K562 (cell line): ENCODE measurements around the gene IFT25. TPM values are rescaled to one million over a fixed set of nuclear protein-coding genes. Genes with fewer than 3 reads are reported as not detected.

ENCODE experiments used
- BMI1 ChIP-seq: fragments of 150-350 bp; IDR thresholded peaks from 2 replicates; pipeline ENCODE4 v1.6.1; 2014; ENCODE audit warnings: low read length
- MEF2D ChIP-seq: conservative IDR thresholded peaks from 2 replicates; pipeline ENCODE4 v1.6.1; 2016; ENCODE audit warnings: low read depth, missing genetic modification characterization, missing compliant biosample characterization
- PATZ1 ChIP-seq: fragments of 250-450 bp; sonication (Bioruptor Pico); IDR thresholded peaks from 2 replicates; pipeline ENCODE4 v1.5.0; 2020; ENCODE audit warnings: mild to moderate bottlenecking, borderline replicate concordance
- polyA plus RNA-seq, 8 experiments: library from polyadenylated mRNA; depleted of rRNA in 4 of 8; stranded (reverse) in 5 of 8; unstranded in 3 of 8; fragments of >200 nt; fragmentation: Nextera tagmentation in 2 of 8; fragmentation: Illumina TruSeq in 1 of 8; extraction: Ambion mirVana in 2 of 8; extraction: Trizol in 1 of 8; gene quantifications; 2 replicates each; pipeline versions ENCODE4 v1.2.1 to v1.2.3, GENCODE V29; 2011 to 2014; ENCODE audit warnings: inconsistent platforms in 1 of 8, missing spikeins in 1 of 8
- total RNA-seq, 7 experiments: library from RNA; depleted of rRNA in 6 of 7; stranded (reverse); fragments of >200 nt in 6 of 7; fragmentation: Illumina TruSeq in 2 of 7; extraction: Trizol in 2 of 7; gene quantifications; 2 replicates each; pipeline versions ENCODE4 v1.2.1 to v1.2.3, GENCODE V29; 2011 to 2021; ENCODE audit warnings: low replicate concordance in 1 of 7
- TF ChIP-seq, protein P1 (sequence below): fragments of 450-650 bp; IDR thresholded peaks from 2 replicates; pipeline ENCODE4 v1.6.1; 2016; ENCODE audit warnings: low read depth

IFT25 gene
- total and polyA plus RNA-seq, 9 of the 15 experiments (the other 6 are each of a cell fraction or from before 2014, with no cell fraction given): 93.6 to 209 (median 167) TPM

GRCh38 chr1:53984726-53985125 lies 39.2 kb upstream of the IFT25 start (continued):
- TF ChIP-seq PATZ1 (no peak), MEF2D (tag) (no peak), BMI1 (no peak)
- TF ChIP-seq, protein P1, sequence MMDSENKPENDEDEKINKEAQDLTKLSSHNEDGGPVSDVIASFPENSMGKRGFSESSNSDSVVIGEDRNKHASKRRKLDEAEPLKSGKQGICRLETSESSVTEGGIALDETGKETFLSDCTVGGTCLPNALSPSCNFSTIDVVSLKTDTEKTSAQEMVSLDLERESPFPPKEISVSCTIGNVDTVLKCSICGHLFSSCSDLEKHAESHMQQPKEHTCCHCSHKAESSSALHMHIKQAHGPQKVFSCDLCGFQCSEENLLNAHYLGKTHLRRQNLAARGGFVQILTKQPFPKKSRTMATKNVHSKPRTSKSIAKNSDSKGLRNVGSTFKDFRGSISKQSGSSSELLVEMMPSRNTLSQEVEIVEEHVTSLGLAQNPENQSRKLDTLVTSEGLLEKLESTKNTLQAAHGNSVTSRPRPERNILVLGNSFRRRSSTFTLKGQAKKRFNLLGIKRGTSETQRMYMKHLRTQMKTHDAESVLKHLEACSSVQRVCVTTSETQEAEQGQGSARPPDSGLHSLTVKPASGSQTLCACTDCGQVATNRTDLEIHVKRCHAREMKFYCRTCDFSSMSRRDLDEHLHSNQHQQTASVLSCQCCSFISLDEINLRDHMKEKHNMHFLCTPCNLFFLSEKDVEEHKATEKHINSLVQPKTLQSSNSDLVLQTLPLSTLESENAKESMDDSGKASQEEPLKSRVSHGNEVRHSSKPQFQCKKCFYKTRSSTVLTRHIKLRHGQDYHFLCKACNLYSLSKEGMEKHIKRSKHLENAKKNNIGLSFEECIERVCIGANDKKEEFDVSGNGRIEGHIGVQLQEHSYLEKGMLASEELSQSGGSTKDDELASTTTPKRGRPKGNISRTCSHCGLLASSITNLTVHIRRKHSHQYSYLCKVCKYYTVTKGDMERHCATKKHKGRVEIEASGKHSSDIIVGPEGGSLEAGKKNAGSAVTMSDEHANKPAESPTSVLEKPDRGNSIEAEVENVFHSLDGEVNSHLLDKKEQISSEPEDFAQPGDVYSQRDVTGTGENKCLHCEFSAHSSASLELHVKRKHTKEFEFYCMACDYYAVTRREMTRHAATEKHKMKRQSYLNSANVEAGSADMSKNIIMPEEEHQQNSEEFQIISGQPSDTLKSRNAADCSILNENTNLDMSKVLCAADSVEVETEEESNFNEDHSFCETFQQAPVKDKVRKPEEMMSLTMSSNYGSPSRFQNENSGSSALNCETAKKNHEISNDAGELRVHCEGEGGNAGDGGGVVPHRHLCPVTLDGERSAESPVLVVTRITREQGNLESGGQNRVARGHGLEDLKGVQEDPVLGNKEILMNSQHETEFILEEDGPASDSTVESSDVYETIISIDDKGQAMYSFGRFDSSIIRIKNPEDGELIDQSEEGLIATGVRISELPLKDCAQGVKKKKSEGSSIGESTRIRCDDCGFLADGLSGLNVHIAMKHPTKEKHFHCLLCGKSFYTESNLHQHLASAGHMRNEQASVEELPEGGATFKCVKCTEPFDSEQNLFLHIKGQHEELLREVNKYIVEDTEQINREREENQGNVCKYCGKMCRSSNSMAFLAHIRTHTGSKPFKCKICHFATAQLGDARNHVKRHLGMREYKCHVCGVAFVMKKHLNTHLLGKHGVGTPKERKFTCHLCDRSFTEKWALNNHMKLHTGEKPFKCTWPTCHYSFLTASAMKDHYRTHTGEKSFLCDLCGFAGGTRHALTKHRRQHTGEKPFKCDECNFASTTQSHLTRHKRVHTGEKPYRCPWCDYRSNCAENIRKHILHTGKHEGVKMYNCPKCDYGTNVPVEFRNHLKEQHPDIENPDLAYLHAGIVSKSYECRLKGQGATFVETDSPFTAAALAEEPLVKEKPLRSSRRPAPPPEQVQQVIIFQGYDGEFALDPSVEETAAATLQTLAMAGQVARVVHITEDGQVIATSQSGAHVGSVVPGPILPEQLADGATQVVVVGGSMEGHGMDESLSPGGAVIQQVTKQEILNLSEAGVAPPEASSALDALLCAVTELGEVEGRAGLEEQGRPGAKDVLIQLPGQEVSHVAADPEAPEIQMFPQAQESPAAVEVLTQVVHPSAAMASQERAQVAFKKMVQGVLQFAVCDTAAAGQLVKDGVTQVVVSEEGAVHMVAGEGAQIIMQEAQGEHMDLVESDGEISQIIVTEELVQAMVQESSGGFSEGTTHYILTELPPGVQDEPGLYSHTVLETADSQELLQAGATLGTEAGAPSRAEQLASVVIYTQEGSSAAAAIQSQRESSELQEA: no peak
